GM10266 (cell line): Measurements from ENCODE around the gene CRIP3.
"Not testable (repeated sequence)": the region's sequence is repeated elsewhere in the genome, so short reads cannot be mapped to it uniquely, and the experiment has no call there.

Experiments used
- DNase-seq: peaks from one replicate; pipeline ENCODE4 v3.0.0; 2012; ENCODE audit errors: extremely low spot score
- TF ChIP-seq, protein P1 (sequence below): IDR thresholded peaks from 2 replicates; pipeline ENCODE4 v1.5.1; 2012; ENCODE audit warnings: mild to moderate bottlenecking, low read depth; ENCODE audit not compliant: control insufficient read depth, insufficient read depth; ENCODE audit errors: missing control alignments

The CRIP3 gene

GRCh38 chr6:43306086-43306485, 2.5 kb downstream of the CRIP3 start:
- TF ChIP-seq, protein P1, sequence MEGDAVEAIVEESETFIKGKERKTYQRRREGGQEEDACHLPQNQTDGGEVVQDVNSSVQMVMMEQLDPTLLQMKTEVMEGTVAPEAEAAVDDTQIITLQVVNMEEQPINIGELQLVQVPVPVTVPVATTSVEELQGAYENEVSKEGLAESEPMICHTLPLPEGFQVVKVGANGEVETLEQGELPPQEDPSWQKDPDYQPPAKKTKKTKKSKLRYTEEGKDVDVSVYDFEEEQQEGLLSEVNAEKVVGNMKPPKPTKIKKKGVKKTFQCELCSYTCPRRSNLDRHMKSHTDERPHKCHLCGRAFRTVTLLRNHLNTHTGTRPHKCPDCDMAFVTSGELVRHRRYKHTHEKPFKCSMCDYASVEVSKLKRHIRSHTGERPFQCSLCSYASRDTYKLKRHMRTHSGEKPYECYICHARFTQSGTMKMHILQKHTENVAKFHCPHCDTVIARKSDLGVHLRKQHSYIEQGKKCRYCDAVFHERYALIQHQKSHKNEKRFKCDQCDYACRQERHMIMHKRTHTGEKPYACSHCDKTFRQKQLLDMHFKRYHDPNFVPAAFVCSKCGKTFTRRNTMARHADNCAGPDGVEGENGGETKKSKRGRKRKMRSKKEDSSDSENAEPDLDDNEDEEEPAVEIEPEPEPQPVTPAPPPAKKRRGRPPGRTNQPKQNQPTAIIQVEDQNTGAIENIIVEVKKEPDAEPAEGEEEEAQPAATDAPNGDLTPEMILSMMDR, result no peak
- no peak for DNase-seq

DNA sequence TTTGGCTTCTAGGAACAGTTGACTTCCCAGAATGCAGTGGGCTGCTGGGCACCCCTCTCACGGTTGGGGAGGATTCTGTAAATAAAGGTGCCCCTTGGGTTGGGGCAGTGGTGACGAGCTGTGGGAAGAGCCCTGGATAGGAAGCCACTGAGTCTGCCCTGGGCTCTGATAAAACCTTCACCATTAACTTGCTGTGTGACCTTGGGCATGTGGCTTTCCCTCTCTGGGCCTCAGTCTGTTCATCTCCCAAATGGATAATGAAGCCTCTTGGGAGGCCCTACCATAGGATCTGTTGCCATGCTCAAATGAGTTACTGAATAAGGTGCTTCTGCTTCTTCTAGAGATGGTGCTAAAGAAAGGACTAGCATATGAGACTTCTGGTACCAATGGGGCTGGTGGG, 3.7 kb downstream of the CRIP3 start:
- DNase-seq, result no peak
- TF ChIP-seq, protein P1, result no peak

GRCh38 chr6:43304361-43304760, 4.3 kb downstream of the CRIP3 start:
- DNase-seq, result no peak

GRCh38 chr6:43303751-43304331, 4.8 kb downstream of the CRIP3 start:
- DNase-seq, result peak; percentile 5
- TF ChIP-seq, protein P1, result no peak

More at GRCh38 chr6:43304361-43304760, 4.3 kb downstream of the CRIP3 start:
- TF ChIP-seq, protein P1, result no peak

GRCh38 chr6:43303006-43303405, 5.6 kb downstream of the CRIP3 start:
- not testable (repeated sequence) for DNase-seq

- no peak for DNase-seq
These were observed 6.5 kb downstream of the CRIP3 start for GRCh38 chr6:43302126-43302525.

GRCh38 chr6:43301081-43301870, 7.3 kb downstream of the CRIP3 start:
- TF ChIP-seq, protein P1, result no peak
- DNase-seq, result no peak

More at GRCh38 chr6:43302126-43302525, 6.5 kb downstream of the CRIP3 start:
- TF ChIP-seq, protein P1, result no peak
